ENCODE measurements around the gene WNT2B. TPM values are rescaled to one million over a fixed set of nuclear protein-coding genes. Genes with fewer than 3 reads are reported as not detected.

The WNT2B gene
- total RNA-seq: under 1 TPM; 0.51 to 0.57 TPM
- 1.5 TPM for polyA plus RNA-seq (2013, experiment 1 of 2)
- 1.8 TPM for polyA plus RNA-seq (2013, experiment 2 of 2)
- long read RNA-seq, experiment 1: 0 reads
- long read RNA-seq, experiment 2: 0 reads
- long read RNA-seq, experiment 3: 0 reads
- long read RNA-seq, experiment 4: 0 reads

GRCh38 chr1:112508278-112509004 lies at the start of gene WNT2B:
Gene WNT2B (plus strand): TSS chr1:112508965. CDS start chr1:112509263, 298 bp downstream.
- Histone ChIP-seq H3K27me3 (ENCODE audit: control insufficient read depth, insufficient read depth, low read length, poor library complexity, severe bottlenecking) (peaks cover 85% of the 10 kb centered on the region), H3K4me3 (ENCODE audit: low read length) (peak within 1 kb of the TSS; percentile 80), H3K4me1 (ENCODE audit: control insufficient read depth, insufficient read depth, low read length) (no peaks in the 10 kb centered on the region), H3K27ac (ENCODE audit: low read depth, low read length) (no peak within 1 kb of the TSS), H3K9ac (ENCODE audit: extremely low read depth, low read length, poor library complexity, severe bottlenecking) (no peak within 1 kb of the TSS), H3K9me3 (ENCODE audit: control insufficient read depth, low read length) (no peaks in the 10 kb centered on the region), H3K36me3 (ENCODE audit: control insufficient read depth, insufficient read depth, low read length) (no peaks in the 10 kb centered on the region)
- Mint-ChIP-seq H3K27me3 (ENCODE audit: insufficient read depth) (peaks cover 91% of the 10 kb centered on the region), H3K9me3 (no peaks in the 10 kb centered on the region), H3K4me1 (peaks cover 12% of the 10 kb centered on the region), H3K27ac (no peak within 1 kb of the TSS), H3K36me3 (ENCODE audit: low read depth) (no peaks in the 10 kb centered on the region), H3K4me3 (peak within 1 kb of the TSS; percentile 61)
- peak; percentile 90 for DNase-seq
- 0 to 3% methylated on average over 23 to 69 of the region's 69 CpGs for whole genome bisulfite sequencing, 2 experiments (ENCODE audit: insufficient coverage in 1 of 2, insufficient read length in 1 of 2)
- peak; percentile 1 for TF ChIP-seq CTCF (conservative IDR thresholded peaks at IDR 0.05)

- no peaks in the 10 kb centered on the region for H3K4me1 ChIP-seq (ENCODE audit: control insufficient read depth, insufficient read depth, low read length)
- H3K9me3 ChIP-seq (ENCODE audit: control insufficient read depth, low read length): no peaks in the 10 kb centered on the region
- WGBS, 2 experiments (ENCODE audit: insufficient coverage in 1 of 2, insufficient read length in 1 of 2): 97% methylated on average over 2 of the region's 2 CpGs; no CpG with 5 or more reads in 1 of the 2 experiments
- no peak overlapping the region for H3K9ac ChIP-seq (ENCODE audit: extremely low read depth, low read length, poor library complexity, severe bottlenecking)
- H3K27ac ChIP-seq (ENCODE audit: low read depth, low read length): no peak overlapping the region
- peaks cover 41% of the 10 kb centered on the region for H3K36me3 ChIP-seq (ENCODE audit: control insufficient read depth, insufficient read depth, low read length)
- peaks cover 31% of the 10 kb centered on the region for H3K36me3 Mint-ChIP-seq (ENCODE audit: low read depth)
- H3K4me3 Mint-ChIP-seq: no peak overlapping the region
- DNase-seq: no peak
- peaks cover 17% of the 10 kb centered on the region for H3K27me3 Mint-ChIP-seq (ENCODE audit: insufficient read depth)
- H3K27ac Mint-ChIP-seq: peak overlapping the region; percentile 26
- TF ChIP-seq CTCF (conservative IDR thresholded peaks at IDR 0.05): no peak
- no peaks in the 10 kb centered on the region for H3K27me3 ChIP-seq (ENCODE audit: control insufficient read depth, insufficient read depth, low read length, poor library complexity, severe bottlenecking)
- H3K9me3 Mint-ChIP-seq: no peaks in the 10 kb centered on the region
- no peak overlapping the region for H3K4me3 ChIP-seq (ENCODE audit: low read length)
- H3K4me1 Mint-ChIP-seq: peaks cover 34% of the 10 kb centered on the region
Observed at GRCh38 chr1:112460615-112461014, 48.1 kb upstream of the WNT2B start.

GRCh38 chr1:112461200-112461871 lies 47.4 kb upstream of the WNT2B start:
- Histone ChIP-seq H3K36me3 (ENCODE audit: control insufficient read depth, insufficient read depth, low read length) (peaks cover 35% of the 10 kb centered on the region), H3K27ac (ENCODE audit: low read depth, low read length) (no peak overlapping the region), H3K4me3 (ENCODE audit: low read length) (no peak overlapping the region), H3K9me3 (ENCODE audit: control insufficient read depth, low read length) (no peaks in the 10 kb centered on the region), H3K4me1 (ENCODE audit: control insufficient read depth, insufficient read depth, low read length) (no peaks in the 10 kb centered on the region), H3K27me3 (ENCODE audit: control insufficient read depth, insufficient read depth, low read length, poor library complexity, severe bottlenecking) (peaks cover under 1% of the 10 kb centered on the region), H3K9ac (ENCODE audit: extremely low read depth, low read length, poor library complexity, severe bottlenecking) (no peak overlapping the region)
- Mint-ChIP-seq H3K9me3 (no peaks in the 10 kb centered on the region), H3K36me3 (ENCODE audit: low read depth) (peaks cover 24% of the 10 kb centered on the region), H3K4me3 (peak overlapping the region; percentile 37), H3K27ac (peak overlapping the region; percentile 26), H3K27me3 (ENCODE audit: insufficient read depth) (peaks cover 24% of the 10 kb centered on the region), H3K4me1 (peaks cover 41% of the 10 kb centered on the region)
- no peak for TF ChIP-seq CTCF (conservative IDR thresholded peaks at IDR 0.05)
- peak; percentile 62 for DNase-seq
- WGBS, 2 experiments (ENCODE audit: insufficient coverage in 1 of 2, insufficient read length in 1 of 2): 83 to 88% methylated on average over 2 to 3 of the region's 3 CpGs
